HG02759 (cell line): ENCODE measurements around the gene SEC61A2.
"Not testable (repeated sequence)": the region's sequence is repeated elsewhere in the genome, so short reads cannot be mapped to it uniquely, and the experiment has no call there.

Source experiments
- ATAC-seq: cut with Tn5 transposase; IDR thresholded peaks from one replicate; pipeline ENCODE4 v1.9.1; 2021; ENCODE audit warnings: mild to moderate bottlenecking, moderate library complexity; ENCODE audit not compliant: unreplicated experiment

Gene SEC61A2

GRCh38 chr10:12158111-12158510 is 28.6 kb downstream of the SEC61A2 start:
- no peak for ATAC-seq

- no peak for ATAC-seq
Measured at GRCh38 chr10:12160664-12161063, 31.2 kb downstream of the SEC61A2 start.

DNA sequence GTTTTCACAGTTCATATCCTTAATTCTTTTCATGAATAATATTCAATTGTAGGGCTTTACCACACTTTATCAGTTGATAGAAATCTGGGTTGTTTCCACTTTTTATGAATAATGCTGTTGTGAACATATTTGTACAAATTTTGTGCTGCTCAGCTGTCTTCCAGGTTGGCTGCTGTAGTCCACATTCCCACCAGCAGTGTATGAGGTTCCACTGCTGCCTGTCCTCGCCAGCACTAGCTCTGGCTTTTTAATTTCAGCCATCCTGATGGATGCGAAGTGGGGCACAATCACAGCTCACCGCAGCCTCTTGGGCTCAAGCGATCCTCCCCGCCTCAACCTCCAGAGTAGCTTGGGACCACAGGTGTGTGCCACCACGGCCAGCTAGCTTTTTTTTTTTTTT is 33.5 kb downstream of the SEC61A2 start:
- no peak for ATAC-seq

GRCh38 chr10:12164085-12164484 is 34.6 kb downstream of the SEC61A2 start:
- ATAC-seq, result no peak

DNA sequence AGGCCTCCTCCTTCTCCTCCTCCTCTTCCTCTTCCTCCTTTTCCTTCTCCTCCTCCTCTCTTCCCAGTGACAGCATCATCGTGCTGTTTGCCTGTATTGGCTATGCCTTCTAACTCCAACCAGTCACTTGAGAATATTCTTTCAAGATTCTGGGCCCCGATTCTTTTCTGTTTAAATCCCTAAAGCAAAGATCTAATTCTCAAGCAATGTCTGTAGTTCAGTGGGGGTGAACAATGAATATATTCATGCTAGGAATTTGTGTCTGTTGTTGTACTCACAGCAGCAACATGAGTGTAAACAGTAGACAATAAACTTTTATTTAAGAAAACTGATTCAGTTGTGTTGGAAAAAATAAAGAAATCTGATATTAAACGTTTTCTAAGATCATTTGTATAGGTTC is 35.6 kb downstream of the SEC61A2 start:
- no peak for ATAC-seq

GRCh38 chr10:12165999-12166775 is 36.7 kb downstream of the SEC61A2 start:
- no peak for ATAC-seq

- ATAC-seq, result not testable (repeated sequence)
Measured at GRCh38 chr10:12171512-12171911, 42.0 kb downstream of the SEC61A2 start.

DNA sequence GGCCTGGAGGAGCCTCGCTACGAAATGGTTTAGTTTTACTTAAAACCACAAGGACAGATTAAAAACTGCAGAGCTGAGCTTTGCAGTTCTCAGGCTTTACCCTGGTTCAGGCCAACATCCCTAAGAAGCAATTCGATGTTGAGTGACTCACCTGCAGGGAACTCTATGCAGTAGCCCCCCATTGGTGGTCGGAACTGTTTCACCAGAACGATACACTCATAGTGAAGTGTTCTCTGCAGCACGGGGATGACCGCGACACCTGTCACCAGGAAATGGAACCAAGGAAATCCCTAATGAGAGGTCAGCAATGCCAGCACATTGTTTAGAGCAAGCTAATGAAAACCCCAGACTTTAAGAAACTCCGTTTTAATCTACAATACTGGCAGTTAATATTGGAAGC is 48.2 kb downstream of the SEC61A2 start:
- ATAC-seq, result no peak

GRCh38 chr10:12179606-12180170 is 50.2 kb downstream of the SEC61A2 start:
- ATAC-seq, result no peak

GRCh38 chr10:12180221-12180974 is 50.9 kb downstream of the SEC61A2 start:
- ATAC-seq, result no peak

DNA sequence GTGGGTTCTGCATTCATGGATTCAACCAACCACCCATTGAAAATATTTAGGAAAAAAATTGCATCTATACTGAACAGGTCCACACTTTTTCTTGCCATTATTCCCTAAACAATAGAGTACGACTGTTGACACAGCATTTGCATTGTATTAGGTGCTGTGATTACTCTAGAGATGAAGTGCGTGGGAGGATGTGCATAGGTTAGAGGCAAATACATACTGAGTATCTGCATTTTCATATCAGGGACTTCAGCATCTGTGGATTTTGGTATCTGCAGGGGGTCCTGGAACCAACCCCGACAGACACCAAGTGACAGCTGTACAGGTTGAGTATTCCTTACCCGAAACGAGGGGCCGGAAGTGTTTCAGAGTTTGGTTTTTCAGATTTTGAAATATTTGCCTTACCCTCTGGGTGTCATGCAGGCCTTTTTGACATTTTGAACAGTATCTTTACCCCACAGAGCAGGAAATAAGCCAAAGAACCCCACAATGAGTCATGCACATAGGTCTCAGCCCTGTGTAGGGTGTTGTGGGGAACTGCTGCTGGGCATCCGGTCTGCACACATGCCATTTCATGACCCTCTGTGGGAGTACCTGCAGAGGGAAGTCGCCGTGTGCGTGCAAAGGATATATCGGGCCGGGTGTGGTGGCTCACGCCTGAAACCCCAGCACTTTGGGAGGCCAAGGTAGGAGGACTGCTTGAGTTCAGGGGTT is 51.7 kb downstream of the SEC61A2 start:
- ATAC-seq, result peak; percentile 70

DNA sequence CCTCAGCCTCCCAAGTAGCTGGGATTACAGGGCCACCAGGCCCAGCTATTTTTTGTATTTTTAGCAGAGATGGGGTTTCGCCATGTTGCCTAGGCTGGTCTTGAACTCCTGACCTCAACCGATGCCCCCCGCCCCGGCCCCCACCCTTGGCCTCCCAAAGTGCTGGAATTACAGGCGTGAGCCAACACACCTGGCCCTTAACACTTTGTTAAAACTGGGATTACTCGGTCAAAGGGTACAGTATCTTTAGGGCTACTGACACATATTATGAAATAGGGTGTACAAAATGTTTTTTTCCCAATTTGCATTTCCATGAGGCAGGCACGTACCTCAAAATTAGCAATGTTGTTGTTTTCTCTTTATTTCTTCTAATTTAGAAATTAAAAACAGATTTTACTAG is 54.7 kb downstream of the SEC61A2 start:
- ATAC-seq, result no peak

DNA sequence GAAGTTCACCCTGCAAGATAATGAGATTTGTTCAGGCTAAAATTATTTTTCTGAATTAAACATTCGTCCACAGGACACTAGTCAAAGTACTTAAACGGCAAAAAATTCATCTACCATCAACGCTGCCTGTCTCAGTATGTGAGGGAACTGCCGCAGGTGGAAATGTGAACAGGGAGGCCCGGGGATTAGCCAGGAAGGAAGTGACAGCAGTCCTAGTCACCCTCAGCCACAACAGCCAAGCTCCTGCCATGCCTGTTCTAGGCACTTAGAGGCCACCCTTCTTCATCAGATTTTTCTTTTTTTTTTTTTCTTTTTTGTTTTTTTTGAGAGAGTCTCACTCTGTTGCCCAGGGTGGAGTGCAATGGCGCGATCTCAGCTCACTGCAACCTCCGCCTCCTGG is 56.8 kb downstream of the SEC61A2 start:
- no peak for ATAC-seq

DNA sequence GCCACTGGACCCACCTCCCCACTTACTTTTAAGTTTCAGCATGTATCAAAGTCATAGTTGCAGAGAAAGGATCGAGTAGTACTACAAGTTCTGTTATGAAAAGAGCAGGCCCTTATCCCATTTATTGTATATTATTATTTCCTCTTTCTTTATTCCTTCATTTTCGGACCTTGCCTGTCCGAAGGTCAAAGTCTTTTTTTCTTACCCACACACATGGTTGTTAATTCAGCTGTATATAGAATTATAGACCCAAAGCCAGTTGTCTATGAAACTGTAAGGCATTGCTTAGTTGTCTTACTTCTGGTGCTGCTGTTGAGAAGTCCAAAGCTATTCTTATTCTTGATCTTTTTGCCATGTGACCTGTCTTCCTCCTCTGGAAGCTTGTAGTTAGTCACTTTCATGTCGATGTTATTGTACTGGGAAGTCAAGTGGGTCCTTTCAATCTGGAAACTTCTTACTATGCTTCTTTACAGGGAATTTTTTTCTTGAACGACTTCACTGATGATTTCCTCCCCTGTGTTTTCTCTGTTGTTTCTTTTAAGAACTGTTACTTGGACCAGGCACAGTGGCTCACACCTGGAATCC is 57.9 kb downstream of the SEC61A2 start:
- ATAC-seq, result no peak

DNA sequence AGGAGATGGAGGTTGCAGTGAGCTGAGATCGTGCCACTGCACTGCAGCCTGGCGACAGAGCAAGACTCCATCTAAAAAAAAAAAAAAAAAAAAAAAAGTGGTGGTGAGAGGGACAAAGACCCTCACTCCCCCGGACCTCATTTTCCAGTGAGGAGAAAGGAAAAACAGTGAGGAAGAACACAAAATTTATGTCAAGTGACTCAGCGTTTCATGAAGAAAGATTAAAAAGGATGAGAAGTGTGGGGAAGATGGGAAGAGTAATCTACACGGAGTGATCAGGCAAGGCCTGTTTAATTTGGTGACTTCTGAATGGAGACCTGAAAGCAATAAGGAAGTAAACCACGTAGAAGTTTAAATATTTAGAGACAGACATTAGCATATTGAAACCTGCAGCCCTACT is 59.2 kb downstream of the SEC61A2 start:
- ATAC-seq, result no peak

- no peak for ATAC-seq
Measured at GRCh38 chr10:12189426-12189825, 59.9 kb downstream of the SEC61A2 start.

GRCh38 chr10:12191715-12192114 is 62.2 kb downstream of the SEC61A2 start:
- ATAC-seq, result no peak

DNA sequence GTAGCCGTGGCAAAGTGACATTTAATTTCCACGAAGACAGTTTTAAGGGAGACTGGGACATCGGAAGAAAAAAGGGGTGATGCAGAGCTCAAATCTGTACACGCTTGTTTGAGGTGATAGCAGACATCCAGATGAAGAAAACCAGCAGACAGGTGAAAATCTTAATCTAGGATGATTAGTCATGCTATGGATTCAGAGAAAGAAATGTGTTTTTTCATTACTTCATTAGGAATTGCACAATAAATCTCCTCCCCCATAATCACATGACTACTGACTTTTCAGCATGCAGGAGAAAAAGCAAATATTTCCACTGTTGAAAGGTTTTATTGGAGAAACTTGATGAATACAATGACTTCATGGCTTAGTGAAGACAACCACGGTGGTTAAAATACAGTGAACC is 63.7 kb downstream of the SEC61A2 start:
- ATAC-seq, result no peak

- no peak for ATAC-seq
Measured at GRCh38 chr10:12194752-12195271, 65.3 kb downstream of the SEC61A2 start.

DNA sequence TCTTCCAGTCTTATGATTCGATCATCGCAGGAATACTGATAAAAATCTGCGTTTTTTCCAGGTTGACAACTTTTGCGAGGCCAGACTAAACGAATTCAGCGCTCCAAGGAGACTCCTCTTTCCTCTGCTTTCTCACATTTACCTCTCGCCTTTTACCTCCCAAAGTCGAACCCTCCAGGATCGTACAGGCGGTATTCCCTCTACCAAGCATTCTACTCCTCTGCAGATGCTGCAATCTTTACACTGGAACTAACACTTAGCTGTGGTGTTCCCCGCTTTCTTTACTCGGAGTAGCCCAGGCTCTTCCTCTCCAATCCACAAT is 65.8 kb downstream of the SEC61A2 start:
- ATAC-seq, result peak; percentile 16
